IMR-90 (cell line): Measurements from ENCODE around the gene ERVW-1. TPM values are rescaled to one million over a fixed set of nuclear protein-coding genes. Genes with fewer than 3 reads are reported as not detected.

Experiments used
- ATAC-seq: fragments of 200-7000 bp; cut with Tn5 transposase; 2 replicates; pipeline ENCODE4 v1.9.1; 2020; ENCODE audit warnings: low read depth, mild to moderate bottlenecking, moderate library complexity
- BruUV-seq: library from RNA; stranded (reverse); fragments of 400-500 nt; replicated peaks from 2 replicates; lab custom pipeline; 2021; lab: Mats Ljungman, UMichigan
- CTCF ChIA-PET: fragments of 300-600 bp; formaldehyde crosslinking; extraction: SDS; loops from one replicate; lab custom pipeline; 2021; ENCODE audit warnings: antibody characterized with exemption; lab: Yijun Ruan, JAX
- POLR2A ChIA-PET: fragments of 300-600 bp; sonication (Branson Sonifier 250); formaldehyde crosslinking; loops from one replicate; lab custom pipeline; 2022; ENCODE audit warnings: antibody characterized with exemption; ENCODE audit not compliant: unreplicated experiment; lab: Charles Lee
- DNase-seq: peaks from one replicate; pipeline ENCODE4 v3.0.0; 2013
- H2AFZ ChIP-seq: replicated peaks from 2 replicates; pipeline ENCODE3; 2013; ENCODE audit warnings: low read length, mild to moderate bottlenecking; ENCODE audit not compliant: poor library complexity
- H2AK5ac ChIP-seq: 2 replicates; pipeline ENCODE4 v1.6.1; 2013; ENCODE audit warnings: low read depth, low read length, inconsistent platforms
- H2AK9ac ChIP-seq: replicated peaks from 2 replicates; pipeline ENCODE3; 2013; ENCODE audit warnings: mild to moderate bottlenecking, low read depth, low read length, moderate library complexity; ENCODE audit not compliant: poor library complexity
- H2BK120ac ChIP-seq: 2 replicates; pipeline ENCODE4 v1.6.1; 2013; ENCODE audit warnings: low read depth, low read length, inconsistent platforms
- H2BK15ac ChIP-seq: 3 replicates; pipeline ENCODE4 v1.6.1; 2013; ENCODE audit warnings: low read depth, low read length, inconsistent platforms
- H2BK20ac ChIP-seq: 2 replicates; pipeline ENCODE4 v1.6.1; 2013; ENCODE audit warnings: low read depth, mild to moderate bottlenecking, inconsistent platforms, low read length, moderate library complexity
- H2BK5ac ChIP-seq: 2 replicates; pipeline ENCODE4 v1.6.1; 2013; ENCODE audit warnings: mild to moderate bottlenecking, low read depth, low read length, inconsistent platforms; ENCODE audit not compliant: poor library complexity, severe bottlenecking
- H3K14ac ChIP-seq: replicated peaks from 2 replicates; pipeline ENCODE4 v1.6.1; 2013; ENCODE audit warnings: low read depth, low read length, inconsistent platforms
- H3K18ac ChIP-seq: 2 replicates; pipeline ENCODE4 v1.6.1; 2013; ENCODE audit warnings: low read depth, low read length, control low read depth
- H3K23ac ChIP-seq: 2 replicates; pipeline ENCODE4 v1.6.1; 2013; ENCODE audit warnings: low read depth, low read length, inconsistent platforms
- H3K27ac ChIP-seq: 2 replicates; pipeline ENCODE4 v1.5.1; 2013; ENCODE audit warnings: mild to moderate bottlenecking, control low read depth, low read length; ENCODE audit not compliant: insufficient read depth
- H3K27me3 ChIP-seq: 2 replicates; pipeline ENCODE4 v1.6.1; 2013; ENCODE audit warnings: low read length; ENCODE audit not compliant: control insufficient read depth, insufficient read depth
- H3K36me3 ChIP-seq: 2 replicates; pipeline ENCODE4 v1.6.1; 2013; ENCODE audit warnings: low read length, mixed read lengths; ENCODE audit not compliant: control insufficient read depth, insufficient read depth
- H3K4ac ChIP-seq: 2 replicates; pipeline ENCODE4 v1.6.1; 2013; ENCODE audit warnings: low read depth, low read length, inconsistent platforms
- H3K4me1 ChIP-seq: 2 replicates; pipeline ENCODE4 v1.6.1; 2013; ENCODE audit warnings: low read length, mixed read lengths; ENCODE audit not compliant: control insufficient read depth, insufficient read depth
- H3K4me2 ChIP-seq: 2 replicates; pipeline ENCODE4 v1.6.1; 2013; ENCODE audit warnings: low read depth, mild to moderate bottlenecking, control low read depth, low read length, moderate library complexity
- H3K4me3 ChIP-seq: 2 replicates; pipeline ENCODE4 v1.5.1; 2013; ENCODE audit warnings: low read depth, mild to moderate bottlenecking, control low read depth, low read length, moderate library complexity; ENCODE audit not compliant: insufficient read depth
- H3K56ac ChIP-seq: 2 replicates; pipeline ENCODE4 v1.6.1; 2013; ENCODE audit warnings: low read length, inconsistent platforms; ENCODE audit not compliant: insufficient read depth; ENCODE audit errors: extremely low read depth
- H3K79me1 ChIP-seq, 2 experiments: 2 replicates each; pipeline ENCODE4 v1.6.1; 2013; ENCODE audit warnings: low read length in 2 of 2, inconsistent platforms in 1 of 2, low read depth in 1 of 2
- H3K9ac ChIP-seq: 2 replicates; pipeline ENCODE4 v1.6.1; 2013; ENCODE audit warnings: low read depth, low read length, control low read depth
- H3K9me1 ChIP-seq: 2 replicates; pipeline ENCODE4 v1.6.1; 2013; ENCODE audit warnings: low read length, inconsistent platforms; ENCODE audit not compliant: insufficient read depth
- H3K9me3 ChIP-seq: 2 replicates; pipeline ENCODE4 v1.6.1; 2013; ENCODE audit warnings: low read length; ENCODE audit not compliant: control insufficient read depth, insufficient read depth
- H4K20me1 ChIP-seq: 2 replicates; pipeline ENCODE4 v1.6.1; 2013; ENCODE audit warnings: low read length, inconsistent platforms; ENCODE audit not compliant: insufficient read depth
- H4K5ac ChIP-seq: 2 replicates; pipeline ENCODE4 v1.6.1; 2013; ENCODE audit warnings: mild to moderate bottlenecking, low read depth, low read length, control low read depth
- H4K8ac ChIP-seq, 2 experiments: 2 replicates each; pipeline ENCODE4 v1.6.1; 2013; ENCODE audit warnings: low read depth in 2 of 2, low read length in 2 of 2, control low read depth in 1 of 2, inconsistent platforms in 1 of 2
- H4K91ac ChIP-seq: 2 replicates; pipeline ENCODE4 v1.6.1; 2013; ENCODE audit warnings: low read depth, low read length, inconsistent platforms; ENCODE audit not compliant: insufficient read depth
- BHLHE40 ChIP-seq: fragments of 150-350 bp; IDR thresholded peaks from 2 replicates; pipeline ENCODE4 v1.6.1; 2016; ENCODE audit warnings: mild to moderate bottlenecking, low read depth, low read length
- CHD1 ChIP-seq: IDR thresholded peaks from 2 replicates; pipeline ENCODE4 v1.6.1; 2012; ENCODE audit warnings: low read depth, low read length, improper control_type of control experiment
- MAZ ChIP-seq: IDR thresholded peaks from 2 replicates; pipeline ENCODE4 v1.6.1; 2012; ENCODE audit warnings: low read depth, mild to moderate bottlenecking, low read length, improper control_type of control experiment, moderate library complexity, borderline replicate concordance
- MXI1 ChIP-seq: IDR thresholded peaks from 2 replicates; pipeline ENCODE4 v1.6.1; 2012; ENCODE audit warnings: low read depth, mild to moderate bottlenecking, low read length, moderate library complexity, borderline replicate concordance
- NFE2L2 ChIP-seq: fragments of 150-350 bp; IDR thresholded peaks from 2 replicates; pipeline ENCODE4 v1.6.1; 2016; ENCODE audit warnings: low read depth, mild to moderate bottlenecking, low read length
- POLR2A ChIP-seq: IDR thresholded peaks from 2 replicates; pipeline ENCODE4 v1.6.1; 2012; ENCODE audit warnings: mild to moderate bottlenecking, low read depth, low read length
- RCOR1 ChIP-seq: IDR thresholded peaks from 2 replicates; pipeline ENCODE4 v1.6.1; 2012; ENCODE audit warnings: mild to moderate bottlenecking, low read length, improper control_type of control experiment; ENCODE audit not compliant: insufficient replicate concordance
- RFX5 ChIP-seq: IDR thresholded peaks from 2 replicates; pipeline ENCODE4 v1.8.0; 2012; ENCODE audit warnings: low read depth, mild to moderate bottlenecking, low read length, moderate library complexity
- WGBS, 2 experiments: methylation state at CpG; one replicate each; pipeline versions ENCODE4 v1.1.5 to v1.1.7; 2013; ENCODE audit warnings: missing lambda C conversion rate in 2 of 2; ENCODE audit not compliant: insufficient read length in 1 of 2; ENCODE audit errors: extremely low coverage in 2 of 2; 5-methylcytosine and 5-hydroxymethylcytosine counted together
- dilution Hi-C: fragments of 300-500 bp; cut with HindIII; formaldehyde crosslinking; loops from one replicate; pipeline ENCODE4 v1.14.3; 2018; ENCODE audit warnings: low sequenced_read_pairs; ENCODE audit not compliant: unreplicated experiment
- in situ Hi-C: fragments of 300-500 bp; cut with MboI; formaldehyde crosslinking; loops from 3 replicates; pipeline ENCODE4 v1.14.3; 2019; ENCODE audit warnings: low sequenced_read_pairs, inconsistent platforms, mixed read lengths
- intact Hi-C: fragments of 100-400 bp; cut with micrococcal nuclease; formaldehyde crosslinking; loops from 2 replicates; pipeline ENCODE4 v1.10.0; 2022
- polyA plus RNA-seq, 3 experiments: library from polyadenylated mRNA; depleted of rRNA; stranded (reverse); fragments of >200 nt; gene quantifications; 2 replicates each; pipeline ENCODE4 v1.2.3, GENCODE V29; 2012; ENCODE audit warnings: low replicate concordance in 1 of 3
- total RNA-seq: library from RNA; depleted of rRNA; stranded (reverse); fragments of >200 nt; gene quantifications from 2 replicates; pipeline ENCODE4 v1.2.3, GENCODE V29; 2012
- TF ChIP-seq, protein P1 (sequence below): fragments of 150-350 bp; IDR thresholded peaks from 2 replicates; pipeline ENCODE4 v1.6.1; 2017; ENCODE audit warnings: mild to moderate bottlenecking, antibody characterized with exemption, low read length, low read depth
- TF ChIP-seq, protein P2 (sequence below): fragments of 150-350 bp; IDR thresholded peaks from 2 replicates; pipeline ENCODE4 v1.6.1; 2016; ENCODE audit warnings: low read depth, mild to moderate bottlenecking, low read length, moderate library complexity, borderline replicate concordance
- TF ChIP-seq, protein P3 (sequence below): conservative IDR thresholded peaks from 2 replicates; pipeline ENCODE4 v1.5.1; 2012; ENCODE audit warnings: mild to moderate bottlenecking, low read depth, low read length, improper control_type of control experiment

ERVW-1 gene
- total and polyA plus RNA-seq, 2 of the 4 experiments (the other 2 are of a cell fraction) = not detected

DNA sequence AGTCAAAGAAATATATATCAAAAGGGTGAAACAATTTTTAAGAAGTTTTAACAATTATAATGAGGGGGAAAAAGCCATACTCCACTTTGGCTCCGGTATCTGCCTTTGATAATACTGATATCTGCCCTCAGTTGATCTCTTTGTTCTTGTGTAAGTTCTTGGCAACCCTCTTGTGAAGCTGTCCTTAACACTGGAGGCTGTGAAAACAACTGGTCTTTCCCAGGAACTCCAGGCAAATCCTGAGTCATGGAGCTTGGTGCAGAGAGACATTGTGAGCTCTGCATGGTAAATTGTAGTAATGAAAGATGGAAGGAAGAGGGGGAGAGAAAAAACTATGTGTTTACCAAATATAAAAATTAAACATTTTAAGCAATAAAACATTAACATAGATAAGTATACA lies 11.9 kb upstream of the ERVW-1 start:
- ATAC-seq (no peak; the same call in 1 of the 2 replicates), DNase-seq (peak; percentile 33)
- Histone ChIP-seq H3K14ac (no peak overlapping the region), H3K27me3 (no peaks in the 10 kb centered on the region), H4K8ac (no peak overlapping the region), H3K4ac (no peak overlapping the region), H4K20me1 (no peaks in the 10 kb centered on the region), H4K91ac (no peak overlapping the region), H3K4me3 (no peak overlapping the region), H3K56ac (no peak overlapping the region), H3K36me3 (peaks cover 25% of the 10 kb centered on the region), H3K79me1 (no peaks in the 10 kb centered on the region), H2AFZ (no peak overlapping the region), H3K23ac (no peak overlapping the region), H2AK5ac (no peak overlapping the region), H3K9ac (no peak overlapping the region), H3K9me3 (no peaks in the 10 kb centered on the region), H3K9me1 (peaks cover 4% of the 10 kb centered on the region; the same call in 1 of the 2 replicates), H2AK9ac (no peak overlapping the region), H2BK5ac (no peak overlapping the region), H2BK15ac (no peak overlapping the region), H3K4me2 (no peak overlapping the region), H3K27ac (no peak overlapping the region), H2BK20ac (no peak overlapping the region), H2BK120ac (no peak overlapping the region), H3K4me1 (no peaks in the 10 kb centered on the region), H4K5ac (no peak overlapping the region), H3K18ac (no peak overlapping the region)
- WGBS, 2 experiments = no CpG with 5 or more reads among the region's 1 CpG
- ChIA-PET POLR2A (no interaction called here), CTCF (no interaction called here)
- intact Hi-C loops (no loop called here), in situ Hi-C loops (no loop called here), dilution Hi-C loops (no loop called here)
- TF ChIP-seq RCOR1 = no peak
- no peak for TF ChIP-seq POLR2A
- no peak for TF ChIP-seq MXI1
- TF ChIP-seq RFX5 = no peak
- no peak for TF ChIP-seq NFE2L2
- TF ChIP-seq MAZ = no peak
- TF ChIP-seq, protein P1, sequence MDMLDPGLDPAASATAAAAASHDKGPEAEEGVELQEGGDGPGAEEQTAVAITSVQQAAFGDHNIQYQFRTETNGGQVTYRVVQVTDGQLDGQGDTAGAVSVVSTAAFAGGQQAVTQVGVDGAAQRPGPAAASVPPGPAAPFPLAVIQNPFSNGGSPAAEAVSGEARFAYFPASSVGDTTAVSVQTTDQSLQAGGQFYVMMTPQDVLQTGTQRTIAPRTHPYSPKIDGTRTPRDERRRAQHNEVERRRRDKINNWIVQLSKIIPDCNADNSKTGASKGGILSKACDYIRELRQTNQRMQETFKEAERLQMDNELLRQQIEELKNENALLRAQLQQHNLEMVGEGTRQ = no peak
- TF ChIP-seq, protein P2, sequence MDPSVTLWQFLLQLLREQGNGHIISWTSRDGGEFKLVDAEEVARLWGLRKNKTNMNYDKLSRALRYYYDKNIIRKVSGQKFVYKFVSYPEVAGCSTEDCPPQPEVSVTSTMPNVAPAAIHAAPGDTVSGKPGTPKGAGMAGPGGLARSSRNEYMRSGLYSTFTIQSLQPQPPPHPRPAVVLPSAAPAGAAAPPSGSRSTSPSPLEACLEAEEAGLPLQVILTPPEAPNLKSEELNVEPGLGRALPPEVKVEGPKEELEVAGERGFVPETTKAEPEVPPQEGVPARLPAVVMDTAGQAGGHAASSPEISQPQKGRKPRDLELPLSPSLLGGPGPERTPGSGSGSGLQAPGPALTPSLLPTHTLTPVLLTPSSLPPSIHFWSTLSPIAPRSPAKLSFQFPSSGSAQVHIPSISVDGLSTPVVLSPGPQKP = no peak
- no peak for TF ChIP-seq CHD1
- no peak for TF ChIP-seq BHLHE40
- TF ChIP-seq, protein P3, sequence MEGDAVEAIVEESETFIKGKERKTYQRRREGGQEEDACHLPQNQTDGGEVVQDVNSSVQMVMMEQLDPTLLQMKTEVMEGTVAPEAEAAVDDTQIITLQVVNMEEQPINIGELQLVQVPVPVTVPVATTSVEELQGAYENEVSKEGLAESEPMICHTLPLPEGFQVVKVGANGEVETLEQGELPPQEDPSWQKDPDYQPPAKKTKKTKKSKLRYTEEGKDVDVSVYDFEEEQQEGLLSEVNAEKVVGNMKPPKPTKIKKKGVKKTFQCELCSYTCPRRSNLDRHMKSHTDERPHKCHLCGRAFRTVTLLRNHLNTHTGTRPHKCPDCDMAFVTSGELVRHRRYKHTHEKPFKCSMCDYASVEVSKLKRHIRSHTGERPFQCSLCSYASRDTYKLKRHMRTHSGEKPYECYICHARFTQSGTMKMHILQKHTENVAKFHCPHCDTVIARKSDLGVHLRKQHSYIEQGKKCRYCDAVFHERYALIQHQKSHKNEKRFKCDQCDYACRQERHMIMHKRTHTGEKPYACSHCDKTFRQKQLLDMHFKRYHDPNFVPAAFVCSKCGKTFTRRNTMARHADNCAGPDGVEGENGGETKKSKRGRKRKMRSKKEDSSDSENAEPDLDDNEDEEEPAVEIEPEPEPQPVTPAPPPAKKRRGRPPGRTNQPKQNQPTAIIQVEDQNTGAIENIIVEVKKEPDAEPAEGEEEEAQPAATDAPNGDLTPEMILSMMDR = no peak
- no TSS peak for BruUV-seq
